Colonic mucosa (tissue), 4 donors: Measurements from ENCODE around the gene NLRX1. TPM values are rescaled to one million over a fixed set of nuclear protein-coding genes. Genes with fewer than 3 reads are reported as not detected.
"Not testable (repeated sequence)": the region's sequence is repeated elsewhere in the genome, so short reads cannot be mapped to it uniquely, and the experiment has no call there.

Source experiments
- DNase-seq: peaks from one replicate; pipeline ENCODE4 v3.0.0-alpha.2; 2020
- H3K27ac ChIP-seq: fragments of 200-600 bp; one replicate; pipeline ENCODE4 v1.8.0; 2021
- H3K27me3 ChIP-seq: fragments of 200-600 bp; one replicate; pipeline ENCODE4 v1.8.0; 2021
- H3K36me3 ChIP-seq: fragments of 200-600 bp; one replicate; pipeline ENCODE4 v1.8.0; 2021
- H3K4me1 ChIP-seq: fragments of 200-600 bp; one replicate; pipeline ENCODE4 v1.8.0; 2021; ENCODE audit warnings: mild to moderate bottlenecking
- H3K4me3 ChIP-seq: fragments of 200-600 bp; one replicate; pipeline ENCODE4 v1.8.0; 2021
- H3K9ac ChIP-seq, 2 donors: one replicate each; pipeline ENCODE4 v1.7.0; 2013; ENCODE audit warnings: control low read depth in 2 of 2, low read depth in 2 of 2, low read length in 2 of 2
- H3K9me3 ChIP-seq: fragments of 200-600 bp; one replicate; pipeline ENCODE4 v1.8.0; 2021
- intact Hi-C: fragments of 100-400 bp; cut with DNase I; formaldehyde crosslinking; loops from one replicate; pipeline ENCODE4 v1.14.1; 2022
- total RNA-seq, 2 donors: library from RNA; stranded (reverse); fragmentation: NEBNext Ultra II Directional in 1 of 2; extraction: Animal tissue kit (Norgen Biotek cat#: 25700) in 1 of 2; gene quantifications; one replicate each; pipeline ENCODE4 v1.2.1, GENCODE V29; 2021
- TF ChIP-seq, protein P1 (sequence below): fragments of 200-600 bp; IDR thresholded peaks from one replicate; pipeline ENCODE4 v1.8.0; 2022; ENCODE audit warnings: antibody characterized with exemption, mild to moderate bottlenecking
- donor health status: healthy.
- donor health status: DM: no; HTN: no; CAD: no.
- donor health status: DM: no; HTN: no; CAD: no.

The NLRX1 gene
- total RNA-seq, 2 donors from 2014 or later: 16.5 to 17.1 TPM

GRCh38 chr11:119166368-119167076, 2.0 kb upstream of the NLRX1 start:
- Histone ChIP-seq H3K4me1 (no peaks in the 10 kb centered on the region), H3K36me3 (no peaks in the 10 kb centered on the region), H3K9ac (no peak overlapping the region), H3K27ac (no peak overlapping the region), H3K9me3 (no peaks in the 10 kb centered on the region), H3K27me3 (no peaks in the 10 kb centered on the region), H3K4me3 (no peak overlapping the region)
- intact Hi-C loops: no loop called here
- DNase-seq: no peak
- TF ChIP-seq, protein P1, sequence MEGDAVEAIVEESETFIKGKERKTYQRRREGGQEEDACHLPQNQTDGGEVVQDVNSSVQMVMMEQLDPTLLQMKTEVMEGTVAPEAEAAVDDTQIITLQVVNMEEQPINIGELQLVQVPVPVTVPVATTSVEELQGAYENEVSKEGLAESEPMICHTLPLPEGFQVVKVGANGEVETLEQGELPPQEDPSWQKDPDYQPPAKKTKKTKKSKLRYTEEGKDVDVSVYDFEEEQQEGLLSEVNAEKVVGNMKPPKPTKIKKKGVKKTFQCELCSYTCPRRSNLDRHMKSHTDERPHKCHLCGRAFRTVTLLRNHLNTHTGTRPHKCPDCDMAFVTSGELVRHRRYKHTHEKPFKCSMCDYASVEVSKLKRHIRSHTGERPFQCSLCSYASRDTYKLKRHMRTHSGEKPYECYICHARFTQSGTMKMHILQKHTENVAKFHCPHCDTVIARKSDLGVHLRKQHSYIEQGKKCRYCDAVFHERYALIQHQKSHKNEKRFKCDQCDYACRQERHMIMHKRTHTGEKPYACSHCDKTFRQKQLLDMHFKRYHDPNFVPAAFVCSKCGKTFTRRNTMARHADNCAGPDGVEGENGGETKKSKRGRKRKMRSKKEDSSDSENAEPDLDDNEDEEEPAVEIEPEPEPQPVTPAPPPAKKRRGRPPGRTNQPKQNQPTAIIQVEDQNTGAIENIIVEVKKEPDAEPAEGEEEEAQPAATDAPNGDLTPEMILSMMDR: no peak

- DNase-seq, H3K27ac ChIP-seq, H3K9ac ChIP-seq, H3K9me3 ChIP-seq, H3K4me1 ChIP-seq, H3K36me3 ChIP-seq, intact Hi-C loops, H3K27me3 ChIP-seq, H3K4me3 ChIP-seq: not testable (repeated sequence)
These were observed 1.5 kb upstream of the NLRX1 start for GRCh38 chr11:119167077-119167458.

- H3K27ac ChIP-seq: peak overlapping the region; percentile 95
- H3K4me1 ChIP-seq: no peaks in the 10 kb centered on the region
- no peak overlapping the region for H3K4me3 ChIP-seq
- no peak overlapping the region for H3K9ac ChIP-seq
- H3K9me3 ChIP-seq: no peaks in the 10 kb centered on the region
- intact Hi-C loops: no loop called here
- no peaks in the 10 kb centered on the region for H3K27me3 ChIP-seq
- DNase-seq: peak; percentile 36
- TF ChIP-seq, protein P1: no peak
- no peaks in the 10 kb centered on the region for H3K36me3 ChIP-seq
These were observed 592 bp upstream of the NLRX1 start for GRCh38 chr11:119167933-119168332.

DNA sequence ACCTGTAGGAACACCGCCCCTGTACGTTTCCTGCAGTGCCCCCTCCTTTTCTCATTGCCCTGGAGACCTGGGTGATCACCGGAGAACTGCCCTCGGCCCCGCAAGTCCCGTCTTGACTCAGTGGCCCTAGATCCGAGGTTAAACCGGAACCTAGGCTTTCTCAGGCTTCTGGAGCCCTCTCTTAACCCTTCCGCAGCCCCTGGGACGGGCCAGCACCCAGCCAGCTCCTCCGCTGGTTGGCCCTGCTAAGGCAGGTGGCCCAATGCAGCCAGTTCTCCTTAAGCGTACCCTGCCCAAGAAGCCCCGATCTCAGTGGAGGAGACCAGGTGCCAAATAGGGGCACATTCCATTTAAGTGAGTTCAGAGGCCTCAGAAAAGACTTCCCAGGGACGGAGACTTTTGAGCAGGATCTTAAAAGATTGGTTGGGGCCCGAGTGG, 776 bp downstream of the NLRX1 start:
- Histone ChIP-seq H3K27ac (peak overlapping the region; percentile 95), H3K9ac (peak overlapping the region; percentile 87 to 90), H3K9me3 (no peaks in the 10 kb centered on the region), H3K4me3 (peak overlapping the region; percentile 90), H3K27me3 (no peaks in the 10 kb centered on the region), H3K4me1 (no peaks in the 10 kb centered on the region), H3K36me3 (no peaks in the 10 kb centered on the region)
- intact Hi-C loops: no loop called here
- DNase-seq: peak; percentile 36
- TF ChIP-seq, protein P1: no peak

GRCh38 chr11:119172513-119172912, 4.0 kb downstream of the NLRX1 start:
- H3K36me3 ChIP-seq: no peaks in the 10 kb centered on the region
- H3K9ac ChIP-seq: no peak overlapping the region
- no peak overlapping the region for H3K4me3 ChIP-seq
- H3K27me3 ChIP-seq: no peaks in the 10 kb centered on the region
- intact Hi-C loops: no loop called here
- TF ChIP-seq, protein P1: no peak
- H3K4me1 ChIP-seq: no peaks in the 10 kb centered on the region
- no peaks in the 10 kb centered on the region for H3K9me3 ChIP-seq
- DNase-seq: no peak
- no peak overlapping the region for H3K27ac ChIP-seq

DNA sequence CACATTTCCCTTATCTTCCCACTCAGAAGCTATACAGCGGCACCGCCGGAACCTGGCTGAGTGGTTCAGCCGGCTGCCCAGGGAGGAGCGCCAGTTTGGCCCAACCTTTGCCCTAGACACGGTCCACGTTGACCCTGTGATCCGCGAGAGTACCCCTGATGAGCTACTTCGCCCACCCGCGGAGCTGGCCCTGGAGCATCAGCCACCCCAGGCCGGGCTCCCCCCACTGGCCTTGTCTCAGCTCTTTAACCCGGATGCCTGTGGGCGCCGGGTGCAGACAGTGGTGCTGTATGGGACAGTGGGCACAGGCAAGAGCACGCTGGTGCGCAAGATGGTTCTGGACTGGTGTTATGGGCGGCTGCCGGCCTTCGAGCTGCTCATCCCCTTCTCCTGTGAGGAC, 4.9 kb downstream of the NLRX1 start:
- H3K9me3 ChIP-seq: no peaks in the 10 kb centered on the region
- no peaks in the 10 kb centered on the region for H3K27me3 ChIP-seq
- TF ChIP-seq, protein P1: no peak
- H3K27ac ChIP-seq: no peak overlapping the region
- H3K9ac ChIP-seq: no peak overlapping the region
- no peak for DNase-seq
- no peaks in the 10 kb centered on the region for H3K4me1 ChIP-seq
- no peak overlapping the region for H3K4me3 ChIP-seq
- intact Hi-C loops: no loop called here
- no peaks in the 10 kb centered on the region for H3K36me3 ChIP-seq
